HepG2 (cell line): ENCODE measurements around the gene NDUFAF5. TPM values are rescaled to one million over a fixed set of nuclear protein-coding genes. Genes with fewer than 3 reads are reported as not detected.

Experiments used
- ATAC-seq: fragments of 200-7000 bp; cut with Tn5 transposase; 3 replicates; pipeline ENCODE4 v1.9.1; 2020; ENCODE audit warnings: mild to moderate bottlenecking, moderate library complexity
- BruUV-seq: library from RNA; stranded (reverse); fragments of 400-500 nt; replicated peaks from 2 replicates; lab custom pipeline; 2021; lab: Mats Ljungman, UMichigan
- CTCF ChIA-PET: fragments of 300-600 bp; formaldehyde crosslinking; extraction: SDS; loops from one replicate; lab custom pipeline; 2021; ENCODE audit warnings: low total read pairs, inconsistent platforms, low intra/inter-chr PET ratio; lab: Yijun Ruan, JAX
- POLR2A ChIA-PET: fragments of 350-600 bp; sonication (Branson Sonifier 250); formaldehyde crosslinking; loops from one replicate; lab custom pipeline; 2020; ENCODE audit warnings: antibody characterized with exemption, inconsistent platforms; lab: Yijun Ruan, JAX
- DNase-seq: peaks from one replicate; pipeline ENCODE4 v3.0.0-alpha.2; 2015; ENCODE audit warnings: low spot score
- FAIRE-seq: peaks from 3 replicates; lab custom pipeline; 2011; peaks lifted over from hg19 to GRCh38; lab: Jason Lieb, UNC
- H2AFZ ChIP-seq: one replicate; pipeline ENCODE4 v1.6.1; 2011; ENCODE audit warnings: low read length, inconsistent platforms
- H3K27ac ChIP-seq: fragments of 300-600 bp; 3 replicates; pipeline ENCODE4 v1.8.0; 2011; ENCODE audit warnings: mixed run types, mild to moderate bottlenecking, mixed read lengths, low read length, inconsistent platforms; ENCODE audit not compliant: insufficient read depth; ENCODE audit errors: extremely low read length
- H3K27me3 ChIP-seq, 2 experiments: fragments of 200-600 bp in 1 of 2; 2 replicates in 1 of 2; 3 replicates in 1 of 2; pipeline versions ENCODE4 v1.6.0 to v1.8.0; 2011; ENCODE audit warnings: low read length in 2 of 2, mild to moderate bottlenecking in 2 of 2, moderate library complexity in 2 of 2, inconsistent platforms in 1 of 2; ENCODE audit not compliant: insufficient read depth in 2 of 2, control insufficient read depth in 1 of 2
- H3K36me3 ChIP-seq, 2 experiments: fragments of 200-600 bp in 1 of 2; replicated peaks in 1 of 2; 2 replicates in 1 of 2; 3 replicates in 1 of 2; pipeline versions ENCODE4 v1.5.1 to v1.8.0; 2011; ENCODE audit warnings: low read length in 2 of 2, inconsistent platforms in 1 of 2; ENCODE audit not compliant: insufficient read depth in 2 of 2, control insufficient read depth in 1 of 2
- H3K4me1 ChIP-seq: 2 replicates; pipeline ENCODE4 v1.5.1; 2012; ENCODE audit warnings: low read length, inconsistent platforms; ENCODE audit not compliant: insufficient read depth
- H3K4me2 ChIP-seq: 2 replicates; pipeline ENCODE4 v1.6.0; 2011; ENCODE audit warnings: low read depth, low read length, inconsistent platforms
- H3K4me3 ChIP-seq, 3 experiments: fragments of 200-600 bp in 1 of 3; sonication (generic), shearing (Covaris generic) in 1 of 3; replicated peaks in 1 of 3; 2 replicates each; pipeline ENCODE4 v1.5.1; 2011 to 2016; ENCODE audit warnings: low read length in 3 of 3, inconsistent platforms in 2 of 3, low read depth in 2 of 3, mild to moderate bottlenecking in 2 of 3, control low read depth in 1 of 3, mixed read lengths in 1 of 3; ENCODE audit not compliant: insufficient read depth in 1 of 3
- H3K79me2 ChIP-seq: one replicate; pipeline ENCODE4 v1.6.1; 2011; ENCODE audit warnings: low read length, inconsistent platforms; ENCODE audit not compliant: insufficient read depth
- H3K9ac ChIP-seq: 2 replicates; pipeline ENCODE4 v1.6.0; 2011; ENCODE audit warnings: mild to moderate bottlenecking, low read depth, low read length, inconsistent platforms; ENCODE audit not compliant: insufficient read depth
- H3K9me3 ChIP-seq: 2 replicates; pipeline ENCODE4 v1.5.1; 2012; ENCODE audit warnings: mild to moderate bottlenecking, low read length
- H4K20me1 ChIP-seq: 2 replicates; pipeline ENCODE4 v1.6.0; 2011; ENCODE audit warnings: inconsistent platforms, mild to moderate bottlenecking, low read length, moderate library complexity; ENCODE audit not compliant: insufficient read depth
- LRRFIP1 ChIP-seq: sonication (generic); formaldehyde crosslinking; conservative IDR thresholded peaks from 2 replicates; pipeline ENCODE4 v1.4.0; 2020; ENCODE audit warnings: missing genetic modification reagents
- MEIS1 ChIP-seq: sonication (generic); formaldehyde crosslinking; IDR thresholded peaks from 2 replicates; pipeline ENCODE4 v1.9.0; 2021; ENCODE audit warnings: mild to moderate bottlenecking, missing genetic modification reagents, moderate library complexity, borderline replicate concordance
- NFATC3 ChIP-seq: sonication (generic); formaldehyde crosslinking; IDR thresholded peaks from 2 replicates; pipeline ENCODE4 v1.5.1; 2020; ENCODE audit warnings: mild to moderate bottlenecking, missing genetic modification reagents
- NFE2 ChIP-seq: sonication (generic); formaldehyde crosslinking; IDR thresholded peaks from 2 replicates; pipeline ENCODE4 v1.4.0; 2020; ENCODE audit warnings: missing genetic modification reagents
- PBX3 ChIP-seq: sonication (generic); formaldehyde crosslinking; IDR thresholded peaks from 2 replicates; pipeline ENCODE4 v1.8.1; 2023; ENCODE audit warnings: missing genetic modification reagents, inconsistent platforms, borderline replicate concordance
- SIX1 ChIP-seq: sonication (generic); formaldehyde crosslinking; IDR thresholded peaks from 2 replicates; pipeline ENCODE4 v1.4.0; 2020; ENCODE audit warnings: missing genetic modification reagents, borderline replicate concordance
- SRSF9 ChIP-seq: fragments of 200-400 bp; formaldehyde crosslinking; IDR thresholded peaks from 2 replicates; pipeline ENCODE4 v1.6.1; 2018; ENCODE audit warnings: borderline replicate concordance, mild to moderate bottlenecking, low read depth, low read length; ENCODE audit not compliant: insufficient read depth, poor library complexity, severe bottlenecking
- SRY ChIP-seq: sonication (generic); formaldehyde crosslinking; IDR thresholded peaks from 2 replicates; pipeline ENCODE4 v1.8.0; 2022; ENCODE audit warnings: mild to moderate bottlenecking, missing genetic modification reagents
- ZBTB38 ChIP-seq: sonication (generic); formaldehyde crosslinking; IDR thresholded peaks from 2 replicates; pipeline ENCODE4 v1.5.1; 2020; ENCODE audit warnings: mild to moderate bottlenecking, missing genetic modification reagents
- ZNF207 ChIP-seq: fragments of 450-650 bp; IDR thresholded peaks from 2 replicates; pipeline ENCODE4 v1.6.1; 2016; ENCODE audit warnings: antibody characterized with exemption, borderline replicate concordance
- ZNF24 ChIP-seq: fragments of 450-650 bp; IDR thresholded peaks from 2 replicates; pipeline ENCODE4 v1.6.1; 2017; ENCODE audit warnings: antibody characterized with exemption, mild to moderate bottlenecking
- ZSCAN9 ChIP-seq: IDR thresholded peaks from 2 replicates; pipeline ENCODE4 v1.6.1; 2016; ENCODE audit warnings: borderline replicate concordance
- ZXDC ChIP-seq: sonication (generic); formaldehyde crosslinking; IDR thresholded peaks from 2 replicates; pipeline ENCODE4 v1.5.0; 2020; ENCODE audit warnings: mild to moderate bottlenecking, missing genetic modification reagents
- WGBS: methylation state at CpG from one replicate; pipeline ENCODE4 v1.1.6; 2017; ENCODE audit warnings: low lambda C conversion rate; 5-methylcytosine and 5-hydroxymethylcytosine counted together
- in situ Hi-C: cut with HindIII; loops from 2 replicates; pipeline ENCODE4 v1.10.0; 2017; ENCODE audit warnings: low pct_unique_long_range_greater_than_20kb; ENCODE audit not compliant: extremely low pct_ligation_motif_present
- intact Hi-C: fragments of 100-400 bp; cut with micrococcal nuclease; formaldehyde crosslinking; loops from one replicate; pipeline ENCODE4 v1.10.0; 2022; ENCODE audit not compliant: unreplicated experiment
- polyA plus RNA-seq, 8 experiments: library from polyadenylated mRNA; depleted of rRNA in 3 of 8; stranded (reverse) in 7 of 8; unstranded in 1 of 8; fragments of >200 nt; fragmentation: Illumina TruSeq in 4 of 8; extraction: Trizol in 4 of 8; gene quantifications; 2 replicates each; pipeline versions ENCODE4 v1.2.1 to v1.2.3, GENCODE V29; 2011 to 2016; ENCODE audit warnings: low read depth in 4 of 8, missing spikeins in 1 of 8, mixed read lengths in 1 of 8; ENCODE audit not compliant: insufficient read depth in 1 of 8
- total RNA-seq, 5 experiments: library from RNA; depleted of rRNA; stranded (reverse); fragments of >200 nt; fragmentation: Illumina TruSeq; extraction: Trizol; gene quantifications; 2 replicates each; pipeline ENCODE4 v1.2.3, GENCODE V29; 2016; ENCODE audit warnings: low read depth in 1 of 5

The NDUFAF5 gene
- total and polyA plus RNA-seq, 2 of the 13 experiments (the other 11 are each of a cell fraction or from before 2014, with no cell fraction given): 23.1 to 66.7 TPM

GRCh38 chr20:13857961-13858360 is 73.1 kb downstream of the NDUFAF5 start:
- no peak overlapping the region for H3K9ac ChIP-seq
- in situ Hi-C loops (no loop called here), intact Hi-C loops (no loop called here)
- H3K79me2 ChIP-seq: no peaks in the 10 kb centered on the region
- POLR2A ChIA-PET: no interaction called here
- no peak overlapping the region for H3K27ac ChIP-seq
- no peak overlapping the region for H3K4me3 ChIP-seq
- H2AFZ ChIP-seq: no peak overlapping the region
- no peaks in the 10 kb centered on the region for H3K36me3 ChIP-seq
- DNase-seq (no peak), FAIRE-seq (no peak), ATAC-seq (no peak)
- peaks cover 0 to 12% of the 10 kb centered on the region in 2 experiments; a peak in 2 of 5 replicates for H3K27me3 ChIP-seq
- no peaks in the 10 kb centered on the region for H3K4me1 ChIP-seq
- CTCF ChIA-PET: no interaction called here
- 40% methylated on average over 7 of the region's 7 CpGs for WGBS
- no peaks in the 10 kb centered on the region for H4K20me1 ChIP-seq
- H3K4me2 ChIP-seq: no peak overlapping the region
- no TSS peak for BruUV-seq
- H3K9me3 ChIP-seq: no peaks in the 10 kb centered on the region
- no peak for TF ChIP-seq MEIS1
- no peak for TF ChIP-seq ZNF24
- TF ChIP-seq ZNF207: no peak
- TF ChIP-seq SIX1 (CRISPR knock-in tag): no peak
- TF ChIP-seq ZXDC (CRISPR knock-in tag): no peak
- TF ChIP-seq NFATC3 (CRISPR knock-in tag): no peak
- TF ChIP-seq SRY (CRISPR knock-in tag): no peak
- no peak for TF ChIP-seq PBX3 (CRISPR knock-in tag)
- no peak for TF ChIP-seq LRRFIP1 (CRISPR knock-in tag)
- TF ChIP-seq SRSF9: no peak
- TF ChIP-seq ZSCAN9: no peak
- no peak for TF ChIP-seq ZBTB38 (CRISPR knock-in tag)
- TF ChIP-seq NFE2 (CRISPR knock-in tag): no peak
